GM23338 (cell line): ENCODE measurements around the gene ELP2. TPM values are rescaled to one million over a fixed set of nuclear protein-coding genes. Genes with fewer than 3 reads are reported as not detected.

Experiments used
- CREB1 ChIP-seq: fragments of 250-450 bp; sonication (Bioruptor Pico); IDR thresholded peaks from 2 replicates; pipeline ENCODE4 v1.5.0; 2020; ENCODE audit warnings: low read depth, mild to moderate bottlenecking, moderate library complexity
- CTCF ChIP-seq, 2 experiments: fragments of 200-600 bp in 1 of 2; sonication (generic) in 1 of 2; conservative IDR thresholded peaks; 2 replicates each; pipeline versions ENCODE4 v1.5.1 to v1.6.1; 2016 to 2017; ENCODE audit warnings: antibody characterized with exemption in 2 of 2, low read depth in 2 of 2, mild to moderate bottlenecking in 2 of 2, moderate library complexity in 1 of 2
- EZH2 ChIP-seq: fragments of 200-600 bp; sonication (generic); IDR thresholded peaks from one replicate; pipeline ENCODE4 v1.8.0; 2017; ENCODE audit warnings: antibody characterized with exemption, mild to moderate bottlenecking, low read depth; ENCODE audit not compliant: unreplicated experiment
- NANOG ChIP-seq: IDR thresholded peaks from 2 replicates; pipeline ENCODE4 v1.6.1; 2016; ENCODE audit warnings: antibody characterized with exemption, borderline replicate concordance
- REST ChIP-seq: IDR thresholded peaks from one replicate; pipeline ENCODE4 v1.6.1; 2018; ENCODE audit warnings: antibody characterized with exemption; ENCODE audit not compliant: unreplicated experiment
- ZNF114 ChIP-seq: fragments of 250-450 bp; sonication (Bioruptor Pico); IDR thresholded peaks from 2 replicates; pipeline ENCODE4 v1.5.0; 2020; ENCODE audit warnings: mild to moderate bottlenecking, moderate library complexity
- ZNF331 ChIP-seq: fragments of 250-450 bp; sonication (Bioruptor Pico); IDR thresholded peaks from 2 replicates; pipeline ENCODE4 v1.5.0; 2020; ENCODE audit warnings: low read depth, mild to moderate bottlenecking, moderate library complexity
- ZNF462 ChIP-seq: fragments of 250-450 bp; sonication (Bioruptor Pico); IDR thresholded peaks from 2 replicates; pipeline ENCODE4 v1.5.0; 2020; ENCODE audit warnings: mild to moderate bottlenecking, moderate library complexity
- polyA plus RNA-seq: library from polyadenylated mRNA; unstranded; fragments of >200 nt; fragmentation: Nextera tagmentation; extraction: Ambion mirVana; gene quantifications from 2 replicates; pipeline ENCODE4 v1.2.1, GENCODE V29; 2016
- total RNA-seq: library from RNA; depleted of rRNA; stranded (reverse); fragments of >200 nt; shearing (Covaris generic); gene quantifications from 2 replicates; pipeline ENCODE4 v1.2.3, GENCODE V29; 2014

The ELP2 gene
- total and polyA plus RNA-seq, 2 experiments from 2014 or later = 119 to 135 TPM

GRCh38 chr18:36132756-36133155 lies 3.1 kb downstream of the ELP2 start (continued):
- TF ChIP-seq ZNF462 (no peak), EZH2 (no peak), ZNF331 (CRISPR knock-in tag) (no peak), ZNF114 (no peak), CREB1 (CRISPR knock-in tag) (no peak), REST (no peak), CTCF (conservative IDR thresholded peaks at IDR 0.05; ENCODE audit: low read depth in 2 of 2) (no peak), NANOG (no peak)
